ENCODE data around the gene TUNAR. TPM values are rescaled to one million over a fixed set of nuclear protein-coding genes. Genes with fewer than 3 reads are reported as not detected.

TUNAR gene
- total RNA-seq = under 0.01 TPM in 1 of 2 replicates, not detected in the other

DNA sequence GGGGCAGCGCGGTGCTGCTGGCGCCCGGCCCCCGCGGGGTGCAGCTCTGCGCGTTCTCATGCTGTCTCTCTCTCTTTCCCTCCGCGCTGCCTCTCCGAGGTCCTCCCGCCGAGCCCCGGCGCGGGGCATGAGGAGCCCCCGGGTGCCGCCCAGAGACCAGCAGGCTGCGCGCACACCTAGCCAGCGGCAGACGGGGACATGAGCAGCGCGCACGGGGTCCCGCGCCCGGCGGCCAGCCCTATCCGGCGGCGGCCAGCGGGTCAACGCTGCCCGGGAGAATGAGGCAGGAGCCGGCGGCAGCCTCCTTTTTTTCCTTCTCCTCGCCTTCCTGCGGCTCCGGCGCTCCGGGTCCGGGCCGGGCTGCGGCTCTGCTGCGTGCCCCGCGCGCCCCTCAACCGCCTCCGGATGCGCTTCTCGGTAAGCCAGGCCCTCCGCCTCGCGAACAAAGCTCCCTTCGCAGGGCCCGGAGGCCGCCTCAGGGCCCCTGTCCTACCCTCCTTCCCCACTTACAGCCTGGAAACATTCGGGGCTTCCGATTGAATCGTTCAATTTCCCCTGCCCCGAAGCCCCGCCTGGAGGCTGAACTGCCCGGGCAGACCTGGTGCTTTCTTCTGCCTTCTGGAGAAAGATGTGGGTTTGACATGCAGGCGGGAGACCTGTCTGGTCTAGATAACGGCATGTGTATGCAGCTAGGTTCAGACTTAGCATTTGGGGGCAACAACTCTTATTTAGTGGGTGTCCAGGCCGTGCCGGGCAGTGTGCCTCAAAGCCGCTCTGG lies at the start of gene TUNAR:
TSS of gene TUNAR (plus strand) at position 72 of the 778 bp plus-strand sequence.

Other genes starting within 250 kb of the TUNAR start
- gene TCL1B, start 190.4 kb upstream of the TUNAR start, total RNA-seq = not detected in 2 replicates
- not detected in 2 replicates for gene TCL1A, start 162.7 kb upstream of the TUNAR start, total RNA-seq
- 1.9 and 20.9 TPM in 2 replicates for gene C14orf132, start 162.5 kb downstream of the TUNAR start, total RNA-seq